Right lobe of liver (tissue), 4 donors: Measurements from ENCODE around the gene ZNF320.

Experiments used
- POLR2A ChIP-seq: fragments of 450-650 bp; IDR thresholded peaks from one replicate; pipeline ENCODE4 v1.6.1; 2017; ENCODE audit warnings: antibody characterized with exemption, mild to moderate bottlenecking
- TF ChIP-seq, protein P1 (sequence below), 4 donors: fragments of 200-600 bp in 3 of 4; fragments of 450-650 bp in 1 of 4; IDR thresholded peaks; one replicate each; pipeline versions ENCODE4 v1.5.1 to v1.8.0; 2016 to 2022; ENCODE audit warnings: antibody characterized with exemption in 4 of 4, mild to moderate bottlenecking in 2 of 4
- donor health status: DM: no; HTN: no; CAD: no.
- donor health status: DM: no; HTN: no; CAD: no.
- donor health status: DM: no; HTN: yes; CAD: no.

DNA sequence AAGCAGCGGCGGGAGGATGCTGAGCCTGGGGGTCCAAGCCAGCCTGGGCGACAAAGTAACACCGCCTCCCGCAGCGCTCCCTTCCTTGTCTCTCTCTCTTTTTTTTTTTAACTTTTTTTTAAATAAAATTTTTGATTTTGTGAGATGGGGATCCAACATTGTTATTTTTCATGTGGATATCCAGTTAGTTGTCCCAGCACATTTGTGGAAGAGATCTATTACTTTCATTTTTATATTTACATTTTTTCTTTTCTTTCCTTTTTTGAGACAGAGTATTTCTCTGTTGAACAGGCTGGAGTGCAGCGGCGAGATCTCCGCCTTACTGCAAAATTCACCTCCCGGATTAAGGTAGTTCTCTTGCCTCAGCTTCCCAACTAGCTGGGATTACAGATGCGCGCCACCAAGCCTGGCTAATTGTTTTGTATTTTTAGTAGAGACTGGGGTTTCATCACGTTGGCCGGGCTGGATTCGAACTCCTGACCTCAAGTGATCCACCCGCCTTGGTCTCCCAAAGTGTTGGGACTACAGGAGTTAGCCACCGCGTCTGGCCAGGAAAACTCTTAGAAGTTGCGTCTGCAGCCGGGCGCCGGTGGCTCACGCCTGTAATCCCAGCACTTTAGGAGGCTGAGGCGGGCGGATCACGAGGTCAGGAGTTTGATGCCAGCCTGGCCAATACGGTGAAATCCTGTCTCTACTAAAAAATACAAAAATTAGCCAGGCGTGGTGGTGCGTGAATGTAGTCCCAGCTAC, 45.9 kb upstream of the ZNF320 start:
- no peak for TF ChIP-seq POLR2A
- TF ChIP-seq, protein P1, sequence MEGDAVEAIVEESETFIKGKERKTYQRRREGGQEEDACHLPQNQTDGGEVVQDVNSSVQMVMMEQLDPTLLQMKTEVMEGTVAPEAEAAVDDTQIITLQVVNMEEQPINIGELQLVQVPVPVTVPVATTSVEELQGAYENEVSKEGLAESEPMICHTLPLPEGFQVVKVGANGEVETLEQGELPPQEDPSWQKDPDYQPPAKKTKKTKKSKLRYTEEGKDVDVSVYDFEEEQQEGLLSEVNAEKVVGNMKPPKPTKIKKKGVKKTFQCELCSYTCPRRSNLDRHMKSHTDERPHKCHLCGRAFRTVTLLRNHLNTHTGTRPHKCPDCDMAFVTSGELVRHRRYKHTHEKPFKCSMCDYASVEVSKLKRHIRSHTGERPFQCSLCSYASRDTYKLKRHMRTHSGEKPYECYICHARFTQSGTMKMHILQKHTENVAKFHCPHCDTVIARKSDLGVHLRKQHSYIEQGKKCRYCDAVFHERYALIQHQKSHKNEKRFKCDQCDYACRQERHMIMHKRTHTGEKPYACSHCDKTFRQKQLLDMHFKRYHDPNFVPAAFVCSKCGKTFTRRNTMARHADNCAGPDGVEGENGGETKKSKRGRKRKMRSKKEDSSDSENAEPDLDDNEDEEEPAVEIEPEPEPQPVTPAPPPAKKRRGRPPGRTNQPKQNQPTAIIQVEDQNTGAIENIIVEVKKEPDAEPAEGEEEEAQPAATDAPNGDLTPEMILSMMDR (IDR thresholded peaks at IDR 0.05): no peak
